ENCODE data around the gene NISCH.

The NISCH gene

DNA sequence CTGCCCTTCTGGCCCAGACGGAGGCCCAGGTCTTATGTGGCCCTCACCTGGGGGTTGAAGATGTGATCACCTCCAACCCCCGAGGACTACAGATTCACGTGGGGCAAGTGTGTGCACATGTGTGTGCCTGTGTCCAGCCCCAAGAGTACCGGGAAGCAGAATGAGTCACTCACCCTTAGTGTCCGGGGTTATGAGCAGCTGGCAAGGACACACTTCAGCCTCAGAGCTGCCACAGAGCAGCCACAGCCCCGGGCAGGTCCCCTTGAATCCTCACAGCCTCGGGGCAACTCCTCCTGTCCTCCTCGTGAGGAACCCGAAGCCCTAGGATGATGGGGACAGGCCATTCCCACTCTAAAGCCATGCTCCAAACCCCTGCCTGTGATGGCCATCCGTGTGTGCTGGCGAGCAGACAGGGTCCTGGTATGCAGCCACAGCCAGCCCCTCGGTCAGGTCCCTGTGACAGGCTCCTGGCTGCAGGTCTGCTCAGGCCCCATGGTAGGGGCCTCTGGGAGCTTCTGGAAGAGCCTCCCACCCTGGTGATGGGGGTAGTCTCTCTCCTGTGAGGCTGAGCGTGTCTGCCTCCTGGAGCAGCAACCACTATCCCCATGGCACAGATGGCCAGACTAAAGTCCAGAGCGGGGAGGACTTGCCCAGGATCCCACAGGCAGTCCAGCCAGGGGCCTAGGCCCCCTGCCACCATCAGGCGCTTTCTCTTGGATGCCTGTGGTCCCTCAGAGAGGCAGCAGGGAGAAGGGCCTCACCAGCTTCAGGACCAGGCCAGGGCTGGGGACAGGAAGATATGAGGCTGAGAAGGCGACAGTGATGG lies 40.6 kb downstream of the NISCH start:
- no peaks in the 10 kb centered on the region for H3K79me2 ChIP-seq (ENCODE audit: low read length)
- H3K4me2 ChIP-seq (ENCODE audit: low read depth, low read length), result no peak overlapping the region
- no peak for DNase-seq
- no peak overlapping the region for H3K4me3 ChIP-seq (ENCODE audit: low read length)
- H3K9me2 ChIP-seq (replicated peaks; ENCODE audit: insufficient read depth, low read length), result no peaks in the 10 kb centered on the region
- TF ChIP-seq EZH2 (optimal IDR thresholded peaks at IDR 0.05; ENCODE audit: low read depth, low read length), result no peak
- TF ChIP-seq, protein P1, sequence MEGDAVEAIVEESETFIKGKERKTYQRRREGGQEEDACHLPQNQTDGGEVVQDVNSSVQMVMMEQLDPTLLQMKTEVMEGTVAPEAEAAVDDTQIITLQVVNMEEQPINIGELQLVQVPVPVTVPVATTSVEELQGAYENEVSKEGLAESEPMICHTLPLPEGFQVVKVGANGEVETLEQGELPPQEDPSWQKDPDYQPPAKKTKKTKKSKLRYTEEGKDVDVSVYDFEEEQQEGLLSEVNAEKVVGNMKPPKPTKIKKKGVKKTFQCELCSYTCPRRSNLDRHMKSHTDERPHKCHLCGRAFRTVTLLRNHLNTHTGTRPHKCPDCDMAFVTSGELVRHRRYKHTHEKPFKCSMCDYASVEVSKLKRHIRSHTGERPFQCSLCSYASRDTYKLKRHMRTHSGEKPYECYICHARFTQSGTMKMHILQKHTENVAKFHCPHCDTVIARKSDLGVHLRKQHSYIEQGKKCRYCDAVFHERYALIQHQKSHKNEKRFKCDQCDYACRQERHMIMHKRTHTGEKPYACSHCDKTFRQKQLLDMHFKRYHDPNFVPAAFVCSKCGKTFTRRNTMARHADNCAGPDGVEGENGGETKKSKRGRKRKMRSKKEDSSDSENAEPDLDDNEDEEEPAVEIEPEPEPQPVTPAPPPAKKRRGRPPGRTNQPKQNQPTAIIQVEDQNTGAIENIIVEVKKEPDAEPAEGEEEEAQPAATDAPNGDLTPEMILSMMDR (IDR thresholded peaks at IDR 0.05; ENCODE audit: low read length), result no peak
- no peak for TF ChIP-seq EZH2phosphoT487 (IDR thresholded peaks at IDR 0.05; ENCODE audit: low read length)
- no peaks in the 10 kb centered on the region; the same call in 1 of the 2 replicates for H3K27me3 ChIP-seq (replicated peaks; ENCODE audit: insufficient read depth, low read length)
- no peak overlapping the region for H2AFZ ChIP-seq (ENCODE audit: low read length)
- H3K9me3 ChIP-seq (replicated peaks; ENCODE audit: insufficient read depth, low read length), result no peaks in the 10 kb centered on the region
- no peak overlapping the region for H3K27ac ChIP-seq (ENCODE audit: low read length)
- no peaks in the 10 kb centered on the region for H3F3A ChIP-seq (ENCODE audit: insufficient read depth, low read length)
- no peaks in the 10 kb centered on the region for H4K20me1 ChIP-seq (ENCODE audit: insufficient read depth, low read length)
- no peaks in the 10 kb centered on the region for H3K4me1 ChIP-seq (ENCODE audit: low read length)
- H3K9ac ChIP-seq (ENCODE audit: low read length), result no peak overlapping the region
- H3K36me3 ChIP-seq (replicated peaks; ENCODE audit: insufficient read depth, low read length), result no peaks in the 10 kb centered on the region

DNA sequence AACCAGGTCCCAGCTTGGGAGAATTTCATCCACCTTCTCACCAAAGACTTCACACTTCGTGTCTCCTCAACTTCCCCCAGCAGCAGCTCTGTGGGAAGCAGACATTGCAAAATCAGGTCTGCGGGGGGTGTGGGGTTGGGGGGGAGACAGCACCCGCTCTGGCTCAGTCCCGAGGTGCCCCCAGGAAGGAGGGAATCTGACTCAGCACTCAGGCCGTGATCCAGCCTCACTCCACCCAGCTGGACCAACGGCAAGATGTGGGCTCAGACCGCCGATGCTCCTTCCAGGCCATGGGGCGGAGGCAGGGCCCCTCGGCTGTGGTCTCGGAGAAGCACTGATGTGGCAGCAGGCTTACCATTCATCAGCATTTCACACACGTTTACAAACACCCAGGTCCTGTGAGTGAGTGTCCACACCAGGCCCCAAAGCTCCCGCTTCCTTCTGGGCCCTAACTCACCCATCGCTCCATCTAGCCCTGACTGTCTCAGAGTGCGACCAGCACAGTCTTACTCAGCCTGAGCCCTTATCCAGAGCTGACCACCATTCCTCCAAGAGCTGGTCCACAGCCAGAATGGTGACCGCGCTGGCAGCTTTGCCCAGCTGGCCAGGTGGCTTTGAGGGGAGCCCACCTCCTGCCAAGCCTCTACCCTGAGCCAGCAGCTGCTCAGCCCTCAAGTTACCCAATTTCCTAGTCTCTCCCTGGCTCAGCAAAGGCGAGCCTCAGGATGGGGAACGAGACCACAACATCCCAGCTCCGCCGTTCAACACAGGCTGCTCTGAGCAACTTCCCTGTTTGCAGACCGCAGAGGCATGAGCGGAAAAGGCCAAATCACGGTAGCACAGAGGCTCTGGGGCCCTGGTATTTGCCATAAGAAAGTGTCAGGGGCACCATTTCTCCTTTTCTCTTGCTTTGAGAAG lies 43.0 kb downstream of the NISCH start:
- Histone ChIP-seq H3K4me2 (ENCODE audit: low read depth, low read length) (no peak overlapping the region), H3K9me3 (replicated peaks; ENCODE audit: insufficient read depth, low read length) (no peaks in the 10 kb centered on the region), H3K9me2 (replicated peaks; ENCODE audit: insufficient read depth, low read length) (no peaks in the 10 kb centered on the region), H3K27ac (ENCODE audit: low read length) (no peak overlapping the region), H4K20me1 (ENCODE audit: insufficient read depth, low read length) (no peaks in the 10 kb centered on the region), H3K36me3 (replicated peaks; ENCODE audit: insufficient read depth, low read length) (no peaks in the 10 kb centered on the region), H3K27me3 (replicated peaks; ENCODE audit: insufficient read depth, low read length) (peaks cover 15% of the 10 kb centered on the region), H3K79me2 (ENCODE audit: low read length) (no peaks in the 10 kb centered on the region), H3K9ac (ENCODE audit: low read length) (no peak overlapping the region), H3K4me3 (ENCODE audit: low read length) (no peak overlapping the region), H2AFZ (ENCODE audit: low read length) (no peak overlapping the region), H3F3A (ENCODE audit: insufficient read depth, low read length) (no peaks in the 10 kb centered on the region), H3K4me1 (ENCODE audit: low read length) (no peaks in the 10 kb centered on the region)
- TF ChIP-seq EZH2 (optimal IDR thresholded peaks at IDR 0.05; ENCODE audit: low read depth, low read length) (no peak), EZH2phosphoT487 (IDR thresholded peaks at IDR 0.05; ENCODE audit: low read length) (no peak)
- TF ChIP-seq, protein P1 (IDR thresholded peaks at IDR 0.05; ENCODE audit: low read length), result no peak
- DNase-seq, result no peak

DNA sequence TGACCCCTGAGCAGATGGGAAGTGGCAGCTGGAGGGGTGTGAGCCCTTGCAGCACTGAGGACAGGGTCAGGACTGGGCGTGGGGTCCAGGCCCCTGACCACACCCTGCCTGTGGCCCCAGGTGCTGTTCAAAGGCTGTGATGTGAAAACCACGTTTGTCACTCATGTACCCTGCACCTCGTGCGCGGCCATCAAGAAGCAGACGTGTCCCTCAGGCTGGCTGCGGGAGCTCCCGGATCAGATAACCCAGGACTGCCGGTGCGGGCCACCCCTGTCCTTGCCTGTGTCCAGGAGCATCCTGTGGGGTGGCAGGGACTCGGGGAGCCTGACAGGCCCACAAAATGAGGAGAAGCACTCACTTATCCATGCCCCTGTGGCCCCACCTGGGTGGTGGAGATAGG lies 45.6 kb downstream of the NISCH start:
- H3K4me2 ChIP-seq (ENCODE audit: low read depth, low read length), result no peak overlapping the region
- no peak overlapping the region for H2AFZ ChIP-seq (ENCODE audit: low read length)
- DNase-seq, result no peak
- H3K27me3 ChIP-seq (replicated peaks; ENCODE audit: insufficient read depth, low read length), result peaks cover 36% of the 10 kb centered on the region
- TF ChIP-seq, protein P1 (IDR thresholded peaks at IDR 0.05; ENCODE audit: low read length), result no peak
- no peak for TF ChIP-seq EZH2phosphoT487 (IDR thresholded peaks at IDR 0.05; ENCODE audit: low read length)
- TF ChIP-seq EZH2 (optimal IDR thresholded peaks at IDR 0.05; ENCODE audit: low read depth, low read length), result no peak
- H3K36me3 ChIP-seq (replicated peaks; ENCODE audit: insufficient read depth, low read length), result no peaks in the 10 kb centered on the region
- no peak overlapping the region for H3K9ac ChIP-seq (ENCODE audit: low read length)
- H3F3A ChIP-seq (ENCODE audit: insufficient read depth, low read length), result no peaks in the 10 kb centered on the region
- H3K9me3 ChIP-seq (replicated peaks; ENCODE audit: insufficient read depth, low read length), result no peaks in the 10 kb centered on the region
- H3K27ac ChIP-seq (ENCODE audit: low read length), result no peak overlapping the region
- H3K4me3 ChIP-seq (ENCODE audit: low read length), result no peak overlapping the region
- H3K79me2 ChIP-seq (ENCODE audit: low read length), result no peaks in the 10 kb centered on the region
- no peaks in the 10 kb centered on the region for H4K20me1 ChIP-seq (ENCODE audit: insufficient read depth, low read length)
- no peaks in the 10 kb centered on the region for H3K9me2 ChIP-seq (replicated peaks; ENCODE audit: insufficient read depth, low read length)
- no peaks in the 10 kb centered on the region for H3K4me1 ChIP-seq (ENCODE audit: low read length)

Data from MM.1S (cell line).